ENCODE results near the gene GPC2.

DNA sequence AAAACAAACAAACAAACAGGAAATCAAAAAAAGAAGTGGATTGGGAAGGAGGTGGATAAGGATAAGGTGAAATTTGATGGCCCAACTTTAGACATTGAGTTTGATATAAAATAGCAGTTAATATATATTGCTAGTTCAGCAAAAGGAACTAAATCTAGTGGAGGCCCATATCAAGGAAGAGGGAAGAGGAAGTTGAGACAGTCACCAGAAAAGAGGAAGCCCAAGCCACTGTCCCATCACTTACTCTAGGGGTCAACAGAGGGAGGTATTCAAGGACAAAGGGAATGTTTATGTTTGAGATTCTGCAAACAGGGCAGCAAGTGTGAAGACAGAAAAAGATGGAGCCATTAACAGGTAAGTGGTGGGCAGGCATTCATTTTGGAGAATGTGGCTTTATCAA, 24.8 kb downstream of the GPC2 start:
- TF ChIP-seq, protein P1, sequence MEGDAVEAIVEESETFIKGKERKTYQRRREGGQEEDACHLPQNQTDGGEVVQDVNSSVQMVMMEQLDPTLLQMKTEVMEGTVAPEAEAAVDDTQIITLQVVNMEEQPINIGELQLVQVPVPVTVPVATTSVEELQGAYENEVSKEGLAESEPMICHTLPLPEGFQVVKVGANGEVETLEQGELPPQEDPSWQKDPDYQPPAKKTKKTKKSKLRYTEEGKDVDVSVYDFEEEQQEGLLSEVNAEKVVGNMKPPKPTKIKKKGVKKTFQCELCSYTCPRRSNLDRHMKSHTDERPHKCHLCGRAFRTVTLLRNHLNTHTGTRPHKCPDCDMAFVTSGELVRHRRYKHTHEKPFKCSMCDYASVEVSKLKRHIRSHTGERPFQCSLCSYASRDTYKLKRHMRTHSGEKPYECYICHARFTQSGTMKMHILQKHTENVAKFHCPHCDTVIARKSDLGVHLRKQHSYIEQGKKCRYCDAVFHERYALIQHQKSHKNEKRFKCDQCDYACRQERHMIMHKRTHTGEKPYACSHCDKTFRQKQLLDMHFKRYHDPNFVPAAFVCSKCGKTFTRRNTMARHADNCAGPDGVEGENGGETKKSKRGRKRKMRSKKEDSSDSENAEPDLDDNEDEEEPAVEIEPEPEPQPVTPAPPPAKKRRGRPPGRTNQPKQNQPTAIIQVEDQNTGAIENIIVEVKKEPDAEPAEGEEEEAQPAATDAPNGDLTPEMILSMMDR (IDR thresholded peaks at IDR 0.05), result no peak
- no peak for TF ChIP-seq POLR2A (IDR thresholded peaks at IDR 0.05)
